Cardiac ventricle fibroblast (primary cell): Measurements from ENCODE around the gene MIER3. TPM values are rescaled to one million over a fixed set of nuclear protein-coding genes. Genes with fewer than 3 reads are reported as not detected.

Experiments used
- total RNA-seq: library from RNA; depleted of rRNA; stranded (reverse); fragments of >200 nt; gene quantifications from 2 replicates; pipeline ENCODE4 v1.2.3, GENCODE V29; 2015

MIER3 gene
- total RNA-seq, result 31.8 and 34.5 TPM in 2 replicates

GRCh38 chr5:56951946-56952691 lies at the start of gene MIER3:
Gene MIER3, minus strand, starts transcription at chr5:56952123. Its CDS starts 21 bp downstream, at chr5:56952102.

GRCh38 chr5:56909294-56910209 lies 42.4 kb downstream of the MIER3 start, which contains the start of gene SETD9:
Gene SETD9, plus strand, starts transcription at chr5:56909596. Its CDS starts 50 bp downstream, at chr5:56909646.

Other genes starting within 250 kb of the MIER3 start
- 4.2 and 5.7 TPM in 2 replicates for gene MAP3K1, start 136.6 kb downstream of the MIER3 start, total RNA-seq
- gene SETD9, start 42.5 kb downstream of the MIER3 start, total RNA-seq, result 10.4 and 11.2 TPM in 2 replicates
- gene GPBP1, start 221.9 kb upstream of the MIER3 start, total RNA-seq, result 34.6 and 36.5 TPM in 2 replicates